Ishikawa (cell line): ENCODE data around the gene ABCC6.

Source experiments
- CEBPB ChIP-seq: IDR thresholded peaks from 2 replicates; pipeline ENCODE4 v1.6.1; 2012
- CREB1 ChIP-seq: IDR thresholded peaks from 2 replicates; pipeline ENCODE4 v1.6.1; 2012; ENCODE audit warnings: low read depth
- EP300 ChIP-seq: IDR thresholded peaks from 2 replicates; pipeline ENCODE4 v1.6.1; 2012; ENCODE audit warnings: borderline replicate concordance
- FOXM1 ChIP-seq: IDR thresholded peaks from 2 replicates; pipeline ENCODE4 v1.6.1; 2012; ENCODE audit warnings: low read depth, borderline replicate concordance
- RAD21 ChIP-seq: IDR thresholded peaks from 2 replicates; pipeline ENCODE4 v1.6.1; 2012; ENCODE audit warnings: low read depth
- YY1 ChIP-seq: IDR thresholded peaks from 2 replicates; pipeline ENCODE4 v1.6.1; 2012; ENCODE audit warnings: low read depth
- TF ChIP-seq, protein P1 (sequence below): IDR thresholded peaks from 2 replicates; pipeline ENCODE4 v1.6.1; 2012
- TF ChIP-seq, protein P2 (sequence below): IDR thresholded peaks from 2 replicates; pipeline ENCODE4 v1.6.1; 2012; ENCODE audit warnings: low read depth, mild to moderate bottlenecking

- no peak for TF ChIP-seq CREB1
- TF ChIP-seq YY1: no peak
- no peak for TF ChIP-seq RAD21
- no peak for TF ChIP-seq EP300
- TF ChIP-seq, protein P1, sequence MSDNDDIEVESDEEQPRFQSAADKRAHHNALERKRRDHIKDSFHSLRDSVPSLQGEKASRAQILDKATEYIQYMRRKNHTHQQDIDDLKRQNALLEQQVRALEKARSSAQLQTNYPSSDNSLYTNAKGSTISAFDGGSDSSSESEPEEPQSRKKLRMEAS: no peak
- no peak for TF ChIP-seq FOXM1
- TF ChIP-seq, protein P2, sequence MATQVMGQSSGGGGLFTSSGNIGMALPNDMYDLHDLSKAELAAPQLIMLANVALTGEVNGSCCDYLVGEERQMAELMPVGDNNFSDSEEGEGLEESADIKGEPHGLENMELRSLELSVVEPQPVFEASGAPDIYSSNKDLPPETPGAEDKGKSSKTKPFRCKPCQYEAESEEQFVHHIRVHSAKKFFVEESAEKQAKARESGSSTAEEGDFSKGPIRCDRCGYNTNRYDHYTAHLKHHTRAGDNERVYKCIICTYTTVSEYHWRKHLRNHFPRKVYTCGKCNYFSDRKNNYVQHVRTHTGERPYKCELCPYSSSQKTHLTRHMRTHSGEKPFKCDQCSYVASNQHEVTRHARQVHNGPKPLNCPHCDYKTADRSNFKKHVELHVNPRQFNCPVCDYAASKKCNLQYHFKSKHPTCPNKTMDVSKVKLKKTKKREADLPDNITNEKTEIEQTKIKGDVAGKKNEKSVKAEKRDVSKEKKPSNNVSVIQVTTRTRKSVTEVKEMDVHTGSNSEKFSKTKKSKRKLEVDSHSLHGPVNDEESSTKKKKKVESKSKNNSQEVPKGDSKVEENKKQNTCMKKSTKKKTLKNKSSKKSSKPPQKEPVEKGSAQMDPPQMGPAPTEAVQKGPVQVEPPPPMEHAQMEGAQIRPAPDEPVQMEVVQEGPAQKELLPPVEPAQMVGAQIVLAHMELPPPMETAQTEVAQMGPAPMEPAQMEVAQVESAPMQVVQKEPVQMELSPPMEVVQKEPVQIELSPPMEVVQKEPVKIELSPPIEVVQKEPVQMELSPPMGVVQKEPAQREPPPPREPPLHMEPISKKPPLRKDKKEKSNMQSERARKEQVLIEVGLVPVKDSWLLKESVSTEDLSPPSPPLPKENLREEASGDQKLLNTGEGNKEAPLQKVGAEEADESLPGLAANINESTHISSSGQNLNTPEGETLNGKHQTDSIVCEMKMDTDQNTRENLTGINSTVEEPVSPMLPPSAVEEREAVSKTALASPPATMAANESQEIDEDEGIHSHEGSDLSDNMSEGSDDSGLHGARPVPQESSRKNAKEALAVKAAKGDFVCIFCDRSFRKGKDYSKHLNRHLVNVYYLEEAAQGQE: no peak
- no peak for TF ChIP-seq CEBPB
Observed at GRCh38 chr16:16188827-16189226, 34.5 kb downstream of the ABCC6 start.
